GM23338 (cell line): ENCODE results near the gene PTPN12. TPM values are rescaled to one million over a fixed set of nuclear protein-coding genes. Genes with fewer than 3 reads are reported as not detected.

Experiments used
- ATAC-seq: fragments of 200-7000 bp; cut with Tn5 transposase; 3 replicates; pipeline ENCODE4 v1.9.1; 2020
- DNase-seq: peaks from one replicate; pipeline ENCODE4 v3.0.0-alpha.2; 2015; ENCODE audit warnings: low spot score
- H2AFZ ChIP-seq: fragments of 200-600 bp; sonication (generic); 2 replicates; pipeline ENCODE4 v1.8.0; 2016; ENCODE audit warnings: antibody characterized with exemption, mild to moderate bottlenecking, moderate library complexity
- H3F3A ChIP-seq: fragments of 200-600 bp; sonication (generic); replicated peaks from 2 replicates; pipeline ENCODE4 v1.8.0; 2017; ENCODE audit warnings: antibody characterized with exemption, mixed run types, low read depth
- H3K27ac ChIP-seq: fragments of 200-600 bp; sonication (generic); 2 replicates; pipeline ENCODE4 v1.6.1; 2016; ENCODE audit warnings: low read depth
- H3K27me3 ChIP-seq: fragments of 200-600 bp; sonication (generic); 2 replicates; pipeline ENCODE4 v1.8.0; 2016; ENCODE audit warnings: mild to moderate bottlenecking, mixed run types, moderate library complexity; ENCODE audit not compliant: insufficient read depth
- H3K36me3 ChIP-seq: fragments of 200-600 bp; sonication (generic); 2 replicates; pipeline ENCODE4 v1.8.0; 2016; ENCODE audit warnings: mild to moderate bottlenecking; ENCODE audit not compliant: insufficient read depth
- H3K4me1 ChIP-seq: fragments of 200-600 bp; sonication (generic); 2 replicates; pipeline ENCODE4 v1.8.0; 2016; ENCODE audit warnings: mild to moderate bottlenecking, moderate library complexity; ENCODE audit not compliant: insufficient read depth
- H3K4me2 ChIP-seq: fragments of 200-600 bp; sonication (generic); 2 replicates; pipeline ENCODE4 v1.7.1; 2017; ENCODE audit warnings: mixed run types
- H3K4me3 ChIP-seq: fragments of 200-600 bp; sonication (generic); 2 replicates; pipeline ENCODE4 v1.6.1; 2016; ENCODE audit warnings: mixed run types
- H3K79me2 ChIP-seq: fragments of 200-600 bp; sonication (generic); replicated peaks from 2 replicates; pipeline ENCODE4 v1.8.0; 2017; ENCODE audit warnings: mild to moderate bottlenecking; ENCODE audit not compliant: insufficient read depth
- H3K9me2 ChIP-seq: fragments of 200-600 bp; sonication (generic); 2 replicates; pipeline ENCODE4 v1.8.0; 2017; ENCODE audit not compliant: insufficient read depth
- H4K20me1 ChIP-seq: fragments of 200-600 bp; sonication (generic); replicated peaks from 2 replicates; pipeline ENCODE4 v1.8.0; 2017; ENCODE audit warnings: mild to moderate bottlenecking; ENCODE audit not compliant: insufficient read depth
- H3K27ac Mint-ChIP-seq: 2 replicates; pipeline ENCODE4 v1.8.0; 2020; ENCODE audit warnings: inconsistent platforms, mild to moderate bottlenecking, moderate library complexity, mixed read lengths
- H3K27me3 Mint-ChIP-seq: 3 replicates; pipeline ENCODE4 v1.8.0; 2022; ENCODE audit warnings: low read depth, mild to moderate bottlenecking, moderate library complexity, mixed read lengths, inconsistent platforms; ENCODE audit not compliant: insufficient read depth, poor library complexity
- H3K36me3 Mint-ChIP-seq: 3 replicates; pipeline ENCODE4 v1.8.0; 2021; ENCODE audit warnings: low read depth, mild to moderate bottlenecking, inconsistent platforms, moderate library complexity, mixed read lengths
- H3K4me1 Mint-ChIP-seq: 3 replicates; pipeline ENCODE4 v1.8.0; 2020; ENCODE audit warnings: mild to moderate bottlenecking, inconsistent platforms, mixed read lengths
- H3K4me3 Mint-ChIP-seq: 3 replicates; pipeline ENCODE4 v1.8.0; 2021; ENCODE audit warnings: moderate library complexity, mild to moderate bottlenecking, inconsistent platforms, mixed read lengths
- H3K9me3 Mint-ChIP-seq: 3 replicates; pipeline ENCODE4 v1.8.0; 2020; ENCODE audit warnings: moderate library complexity, mild to moderate bottlenecking, inconsistent platforms, mixed read lengths
- CREB1 ChIP-seq: fragments of 250-450 bp; sonication (Bioruptor Pico); IDR thresholded peaks from 2 replicates; pipeline ENCODE4 v1.5.0; 2020; ENCODE audit warnings: low read depth, mild to moderate bottlenecking, moderate library complexity
- ETS1 ChIP-seq: IDR thresholded peaks from 2 replicates; pipeline ENCODE4 v1.6.1; 2016; ENCODE audit warnings: antibody characterized with exemption
- EZH2 ChIP-seq: fragments of 200-600 bp; sonication (generic); IDR thresholded peaks from one replicate; pipeline ENCODE4 v1.8.0; 2017; ENCODE audit warnings: antibody characterized with exemption, mild to moderate bottlenecking, low read depth; ENCODE audit not compliant: unreplicated experiment
- EZH2phosphoT487 ChIP-seq: fragments of 200-600 bp; sonication (generic); IDR thresholded peaks from one replicate; pipeline ENCODE4 v1.8.1; 2018; ENCODE audit warnings: antibody characterized with exemption; ENCODE audit not compliant: unreplicated experiment
- JUNB ChIP-seq: IDR thresholded peaks from one replicate; pipeline ENCODE4 v1.6.1; 2016; ENCODE audit warnings: antibody characterized with exemption; ENCODE audit not compliant: unreplicated experiment
- NANOG ChIP-seq: IDR thresholded peaks from 2 replicates; pipeline ENCODE4 v1.6.1; 2016; ENCODE audit warnings: antibody characterized with exemption, borderline replicate concordance
- POLR2AphosphoS5 ChIP-seq: IDR thresholded peaks from 2 replicates; pipeline ENCODE4 v1.6.1; 2016; ENCODE audit warnings: antibody characterized with exemption, low read depth
- REST ChIP-seq: IDR thresholded peaks from one replicate; pipeline ENCODE4 v1.6.1; 2018; ENCODE audit warnings: antibody characterized with exemption; ENCODE audit not compliant: unreplicated experiment
- STAT1 ChIP-seq: IDR thresholded peaks from one replicate; pipeline ENCODE4 v1.6.1; 2016; ENCODE audit warnings: antibody characterized with exemption; ENCODE audit not compliant: unreplicated experiment
- ZNF114 ChIP-seq: fragments of 250-450 bp; sonication (Bioruptor Pico); IDR thresholded peaks from 2 replicates; pipeline ENCODE4 v1.5.0; 2020; ENCODE audit warnings: mild to moderate bottlenecking, moderate library complexity
- ZNF331 ChIP-seq: fragments of 250-450 bp; sonication (Bioruptor Pico); IDR thresholded peaks from 2 replicates; pipeline ENCODE4 v1.5.0; 2020; ENCODE audit warnings: low read depth, mild to moderate bottlenecking, moderate library complexity
- ZNF462 ChIP-seq: fragments of 250-450 bp; sonication (Bioruptor Pico); IDR thresholded peaks from 2 replicates; pipeline ENCODE4 v1.5.0; 2020; ENCODE audit warnings: mild to moderate bottlenecking, moderate library complexity
- polyA plus RNA-seq: library from polyadenylated mRNA; unstranded; fragments of >200 nt; fragmentation: Nextera tagmentation; extraction: Ambion mirVana; gene quantifications from 2 replicates; pipeline ENCODE4 v1.2.1, GENCODE V29; 2016
- total RNA-seq: library from RNA; depleted of rRNA; stranded (reverse); fragments of >200 nt; shearing (Covaris generic); gene quantifications from 2 replicates; pipeline ENCODE4 v1.2.3, GENCODE V29; 2014

Gene PTPN12
- total and polyA plus RNA-seq, 2 experiments from 2014 or later, result 58.8 to 187 TPM

- Mint-ChIP-seq H3K4me3 (no peak overlapping the region), H3K36me3 (peaks cover 15% of the 10 kb centered on the region), H3K27me3 (peaks cover 8% of the 10 kb centered on the region), H3K27ac (no peak overlapping the region), H3K9me3 (no peaks in the 10 kb centered on the region; the same call in 2 of the 3 replicates), H3K4me1 (peaks cover 55% of the 10 kb centered on the region)
- Histone ChIP-seq H3K36me3 (no peaks in the 10 kb centered on the region), H3K79me2 (peaks cover 98% of the 10 kb centered on the region), H3K4me2 (no peak overlapping the region), H4K20me1 (peaks cover 79% of the 10 kb centered on the region), H3K4me1 (peaks cover 64% of the 10 kb centered on the region), H3K27me3 (no peaks in the 10 kb centered on the region), H2AFZ (no peak overlapping the region), H3F3A (no peaks in the 10 kb centered on the region), H3K4me3 (no peak overlapping the region), H3K27ac (no peak overlapping the region), H3K9me2 (no peaks in the 10 kb centered on the region)
- ATAC-seq (no peak), DNase-seq (no peak)
- TF ChIP-seq ZNF114, result no peak
- no peak for TF ChIP-seq REST
- no peak for TF ChIP-seq STAT1
- TF ChIP-seq ZNF462 (CRISPR knock-in tag), result no peak
- TF ChIP-seq EZH2, result no peak
- TF ChIP-seq JUNB, result no peak
- TF ChIP-seq EZH2phosphoT487, result no peak
- TF ChIP-seq CREB1 (CRISPR knock-in tag), result no peak
- TF ChIP-seq ETS1, result no peak
- no peak for TF ChIP-seq NANOG
- TF ChIP-seq POLR2AphosphoS5, result no peak
- no peak for TF ChIP-seq ZNF331
Measured at GRCh38 chr7:77542895-77543294, 5.8 kb downstream of the PTPN12 start.
